HepG2 (cell line): ENCODE results near the gene ZNF71. TPM values are rescaled to one million over a fixed set of nuclear protein-coding genes. Genes with fewer than 3 reads are reported as not detected.

ENCODE experiments used
- ATAC-seq: fragments of 200-7000 bp; cut with Tn5 transposase; 3 replicates; pipeline ENCODE4 v1.9.1; 2020; ENCODE audit warnings: mild to moderate bottlenecking, moderate library complexity
- Bru-seq: library from RNA; stranded (reverse); fragments of 400-500 nt; gene quantifications from one replicate; lab custom pipeline; 2021; lab: Mats Ljungman, UMichigan
- BruChase-seq, 2 experiments: library from RNA; stranded (reverse); fragments of 400-500 nt; gene quantifications; one replicate each; lab custom pipeline; 2021; lab: Mats Ljungman, UMichigan
- BruUV-seq: library from RNA; stranded (reverse); fragments of 400-500 nt; replicated peaks from 2 replicates; lab custom pipeline; 2021; lab: Mats Ljungman, UMichigan
- CTCF ChIA-PET: fragments of 300-600 bp; formaldehyde crosslinking; extraction: SDS; loops from one replicate; lab custom pipeline; 2021; ENCODE audit warnings: low total read pairs, inconsistent platforms, low intra/inter-chr PET ratio; lab: Yijun Ruan, JAX
- POLR2A ChIA-PET: fragments of 350-600 bp; sonication (Branson Sonifier 250); formaldehyde crosslinking; loops from one replicate; lab custom pipeline; 2020; ENCODE audit warnings: antibody characterized with exemption, inconsistent platforms; lab: Yijun Ruan, JAX
- DNase-seq: peaks from one replicate; pipeline ENCODE4 v3.0.0-alpha.2; 2015; ENCODE audit warnings: low spot score
- FAIRE-seq: peaks from 3 replicates; lab custom pipeline; 2011; peaks lifted over from hg19 to GRCh38; lab: Jason Lieb, UNC
- H2AFZ ChIP-seq: one replicate; pipeline ENCODE4 v1.6.1; 2011; ENCODE audit warnings: low read length, inconsistent platforms
- H3K27ac ChIP-seq: fragments of 300-600 bp; 3 replicates; pipeline ENCODE4 v1.8.0; 2011; ENCODE audit warnings: mixed run types, mild to moderate bottlenecking, mixed read lengths, low read length, inconsistent platforms; ENCODE audit not compliant: insufficient read depth; ENCODE audit errors: extremely low read length
- H3K27me3 ChIP-seq, 2 experiments: fragments of 200-600 bp in 1 of 2; 2 replicates in 1 of 2; 3 replicates in 1 of 2; pipeline versions ENCODE4 v1.6.0 to v1.8.0; 2011; ENCODE audit warnings: low read length in 2 of 2, mild to moderate bottlenecking in 2 of 2, moderate library complexity in 2 of 2, inconsistent platforms in 1 of 2; ENCODE audit not compliant: insufficient read depth in 2 of 2, control insufficient read depth in 1 of 2
- H3K36me3 ChIP-seq, 2 experiments: fragments of 200-600 bp in 1 of 2; replicated peaks in 1 of 2; 2 replicates in 1 of 2; 3 replicates in 1 of 2; pipeline versions ENCODE4 v1.5.1 to v1.8.0; 2011; ENCODE audit warnings: low read length in 2 of 2, inconsistent platforms in 1 of 2; ENCODE audit not compliant: insufficient read depth in 2 of 2, control insufficient read depth in 1 of 2
- H3K4me1 ChIP-seq: 2 replicates; pipeline ENCODE4 v1.5.1; 2012; ENCODE audit warnings: low read length, inconsistent platforms; ENCODE audit not compliant: insufficient read depth
- H3K4me2 ChIP-seq: 2 replicates; pipeline ENCODE4 v1.6.0; 2011; ENCODE audit warnings: low read depth, low read length, inconsistent platforms
- H3K4me3 ChIP-seq, 3 experiments: fragments of 200-600 bp in 1 of 3; sonication (generic), shearing (Covaris generic) in 1 of 3; replicated peaks in 1 of 3; 2 replicates each; pipeline ENCODE4 v1.5.1; 2011 to 2016; ENCODE audit warnings: low read length in 3 of 3, inconsistent platforms in 2 of 3, low read depth in 2 of 3, mild to moderate bottlenecking in 2 of 3, control low read depth in 1 of 3, mixed read lengths in 1 of 3; ENCODE audit not compliant: insufficient read depth in 1 of 3
- H3K79me2 ChIP-seq: one replicate; pipeline ENCODE4 v1.6.1; 2011; ENCODE audit warnings: low read length, inconsistent platforms; ENCODE audit not compliant: insufficient read depth
- H3K9ac ChIP-seq: 2 replicates; pipeline ENCODE4 v1.6.0; 2011; ENCODE audit warnings: mild to moderate bottlenecking, low read depth, low read length, inconsistent platforms; ENCODE audit not compliant: insufficient read depth
- H3K9me3 ChIP-seq: 2 replicates; pipeline ENCODE4 v1.5.1; 2012; ENCODE audit warnings: mild to moderate bottlenecking, low read length
- H4K20me1 ChIP-seq: 2 replicates; pipeline ENCODE4 v1.6.0; 2011; ENCODE audit warnings: inconsistent platforms, mild to moderate bottlenecking, low read length, moderate library complexity; ENCODE audit not compliant: insufficient read depth
- ARNTL ChIP-seq: sonication (generic); formaldehyde crosslinking; IDR thresholded peaks from 2 replicates; pipeline ENCODE4 v1.4.0; 2020; ENCODE audit warnings: mild to moderate bottlenecking, missing genetic modification reagents
- BORCS8-MEF2B ChIP-seq: sonication (generic); formaldehyde crosslinking; IDR thresholded peaks from 2 replicates; pipeline ENCODE4 v1.8.0; 2022; ENCODE audit warnings: mild to moderate bottlenecking, missing genetic modification reagents
- NFAT5 ChIP-seq: sonication (generic); formaldehyde crosslinking; IDR thresholded peaks from 2 replicates; pipeline ENCODE4 v1.4.0; 2020; ENCODE audit warnings: missing genetic modification reagents
- SIX4 ChIP-seq: sonication (generic); formaldehyde crosslinking; IDR thresholded peaks from 2 replicates; pipeline ENCODE4 v1.4.0; 2020; ENCODE audit warnings: missing genetic modification reagents
- SMAD9 ChIP-seq: sonication (generic); formaldehyde crosslinking; IDR thresholded peaks from 2 replicates; pipeline ENCODE4 v1.5.1; 2020; ENCODE audit warnings: mild to moderate bottlenecking, missing genetic modification reagents
- THYN1 ChIP-seq: sonication (generic); formaldehyde crosslinking; IDR thresholded peaks from 2 replicates; pipeline ENCODE4 v1.8.1; 2023; ENCODE audit warnings: low read depth, mild to moderate bottlenecking, moderate library complexity, missing genetic modification reagents, borderline replicate concordance
- ZNF18 ChIP-seq: sonication (generic); formaldehyde crosslinking; IDR thresholded peaks from 2 replicates; pipeline ENCODE4 v1.8.0; 2022; ENCODE audit warnings: mild to moderate bottlenecking, missing genetic modification reagents; ENCODE audit not compliant: insufficient replicate concordance
- ZNF576 ChIP-seq: sonication (generic); formaldehyde crosslinking; IDR thresholded peaks from 2 replicates; pipeline ENCODE4 v1.4.0; 2020; ENCODE audit warnings: mild to moderate bottlenecking, missing genetic modification reagents
- ZSCAN12 ChIP-seq: sonication (generic); formaldehyde crosslinking; IDR thresholded peaks from 2 replicates; pipeline ENCODE4 v1.9.0; 2021; ENCODE audit warnings: mild to moderate bottlenecking, missing genetic modification reagents
- WGBS: methylation state at CpG from one replicate; pipeline ENCODE4 v1.1.6; 2017; ENCODE audit warnings: low lambda C conversion rate; 5-methylcytosine and 5-hydroxymethylcytosine counted together
- in situ Hi-C: cut with HindIII; loops from 2 replicates; pipeline ENCODE4 v1.10.0; 2017; ENCODE audit warnings: low pct_unique_long_range_greater_than_20kb; ENCODE audit not compliant: extremely low pct_ligation_motif_present
- intact Hi-C: fragments of 100-400 bp; cut with micrococcal nuclease; formaldehyde crosslinking; loops from one replicate; pipeline ENCODE4 v1.10.0; 2022; ENCODE audit not compliant: unreplicated experiment
- long read RNA-seq, 2 experiments: library from RNA in 1 of 2; library from polyadenylated mRNA in 1 of 2; stranded (forward) in 1 of 2; unstranded in 1 of 2; transcript quantifications; one replicate each; pipeline ENCODE4 v2.0.0, GENCODE V29; 2019 to 2022
- polyA minus RNA-seq, 3 experiments: library from RNA; depleted of rRNA, polyadenylated mRNA; stranded (reverse); fragments of >200 nt; gene quantifications; 2 replicates each; pipeline ENCODE4 v1.2.3, GENCODE V29; 2011; ENCODE audit warnings: low replicate concordance in 1 of 3
- polyA plus RNA-seq, 8 experiments: library from polyadenylated mRNA; depleted of rRNA in 3 of 8; stranded (reverse) in 7 of 8; unstranded in 1 of 8; fragments of >200 nt; fragmentation: Illumina TruSeq in 4 of 8; extraction: Trizol in 4 of 8; gene quantifications; 2 replicates each; pipeline versions ENCODE4 v1.2.1 to v1.2.3, GENCODE V29; 2011 to 2016; ENCODE audit warnings: low read depth in 4 of 8, missing spikeins in 1 of 8, mixed read lengths in 1 of 8; ENCODE audit not compliant: insufficient read depth in 1 of 8
- total RNA-seq, 5 experiments: library from RNA; depleted of rRNA; stranded (reverse); fragments of >200 nt; fragmentation: Illumina TruSeq; extraction: Trizol; gene quantifications; 2 replicates each; pipeline ENCODE4 v1.2.3, GENCODE V29; 2016; ENCODE audit warnings: low read depth in 1 of 5

Gene ZNF71
- total RNA-seq (2016; rRNA removed; fragmentation: Illumina TruSeq; extraction: Trizol) (4.4 and 5.8 TPM in 2 replicates), polyA plus RNA-seq (2011; rRNA removed) (2.2 and 3.2 TPM in 2 replicates), polyA minus RNA-seq (2011; rRNA and poly(A)+ RNA removed; ENCODE audit: low replicate concordance) (4.3 and 8.0 TPM in 2 replicates), Bru-seq, nascent RNA (percentile 58 among the genes with signal in this experiment), BruChase-seq, experiment 1, labeled RNA remaining after a 6-hour chase (percentile 48 among the genes with signal in this experiment), BruChase-seq, experiment 2, labeled RNA remaining after a 2-hour chase (percentile 53 among the genes with signal in this experiment)
- total RNA-seq (2016; cell fraction: cytosol; rRNA removed; fragmentation: Illumina TruSeq; extraction: Trizol; ENCODE audit: low read depth), result 2.2 and 3.3 TPM in 2 replicates
- total RNA-seq (2016; cell fraction: insoluble cytoplasmic fraction; rRNA removed; fragmentation: Illumina TruSeq; extraction: Trizol), result 4.4 and 4.6 TPM in 2 replicates
- 6.2 and 6.5 TPM in 2 replicates for total RNA-seq (2016; cell fraction: membrane; rRNA removed; fragmentation: Illumina TruSeq; extraction: Trizol)
- 3.7 and 4.3 TPM in 2 replicates for total RNA-seq (2016; cell fraction: nucleus; rRNA removed; fragmentation: Illumina TruSeq; extraction: Trizol)
- 2.3 and 2.8 TPM in 2 replicates for polyA plus RNA-seq (2011; cell fraction: cytosol; rRNA removed)
- 4.6 and 4.7 TPM in 2 replicates for polyA plus RNA-seq (2011; cell fraction: nucleus; rRNA removed)
- polyA plus RNA-seq (2012), result 1.5 and 2.0 TPM in 2 replicates
- 2.9 and 3.4 TPM in 2 replicates for polyA plus RNA-seq (2016; cell fraction: cytosol; fragmentation: Illumina TruSeq; extraction: Trizol; ENCODE audit: low read depth)
- 3.5 and 3.9 TPM in 2 replicates for polyA plus RNA-seq (2016; cell fraction: insoluble cytoplasmic fraction; fragmentation: Illumina TruSeq; extraction: Trizol; ENCODE audit: low read depth)
- polyA plus RNA-seq (2016; cell fraction: membrane; fragmentation: Illumina TruSeq; extraction: Trizol; ENCODE audit: low read depth), result 4.7 and 4.8 TPM in 2 replicates
- polyA plus RNA-seq (2016; cell fraction: nucleus; fragmentation: Illumina TruSeq; extraction: Trizol; ENCODE audit: insufficient read depth, low read depth), result 3.1 and 3.3 TPM in 2 replicates
- 1.8 and 2.3 TPM in 2 replicates for polyA minus RNA-seq (2011; cell fraction: cytosol; rRNA and poly(A)+ RNA removed)
- 8.1 and 9.6 TPM in 2 replicates for polyA minus RNA-seq (2011; cell fraction: nucleus; rRNA and poly(A)+ RNA removed)
- long read RNA-seq, experiment 1, full-length matches to known transcripts, result 9 of 14 reads
- long read RNA-seq, experiment 1, partial matches to known transcripts, result 3 of 14 reads
- long read RNA-seq, experiment 1, other reads (novel, unspliced or antisense), result 2 of 14 reads
- long read RNA-seq, experiment 2, full-length matches to known transcripts, result 7 of 18 reads
- long read RNA-seq, experiment 2, partial matches to known transcripts, result 7 of 18 reads
- long read RNA-seq, experiment 2, other reads (novel, unspliced or antisense), result 4 of 18 reads

- in situ Hi-C loops, result no loop called here
- CTCF ChIA-PET, result no interaction called here
- TF ChIP-seq NFAT5 (CRISPR knock-in tag) (no peak), SIX4 (no peak), ZNF576 (CRISPR knock-in tag) (no peak), SMAD9 (CRISPR knock-in tag) (0 out of 2 replicates have a peak, but pooled peaks have one; percentile 72), ARNTL (CRISPR knock-in tag) (peak; percentile 33; the same call in 1 of the 2 replicates), BORCS8-MEF2B (no peak; the same call in 1 of the 2 replicates), ZSCAN12 (CRISPR knock-in tag) (no peak), THYN1 (CRISPR knock-in tag) (no peak), ZNF18 (no peak)
These were observed at the start of gene ZNF71 for GRCh38 chr19:56594783-56595547. Gene ZNF71, plus strand, starts transcription at chr19:56595302. Its CDS starts 6,257 bp downstream, at chr19:56601559.

More at GRCh38 chr19:56594783-56595547, at the start of gene ZNF71:
- peaks cover 9% of the 10 kb centered on the region for H3K79me2 ChIP-seq
- no peaks in the 10 kb centered on the region for H4K20me1 ChIP-seq
- BruUV-seq, result no TSS peak
- peak within 1 kb of the TSS; percentile 78 for H2AFZ ChIP-seq
- H3K36me3 ChIP-seq, result no peaks in the 10 kb centered on the region
- H3K4me2 ChIP-seq, result peak within 1 kb of the TSS; percentile 97
- peak within 1 kb of the TSS; percentile 48 for H3K27ac ChIP-seq
- H3K4me3 ChIP-seq, result peak within 1 kb of the TSS; percentile 66 to 100 (median 100)
- H3K4me1 ChIP-seq, result peaks cover 17% of the 10 kb centered on the region
- POLR2A ChIA-PET, result interaction anchor here (1.0 kb wide), 1 partner anchor 1087 kb away, joined by 3 read pairs; the partner anchor contains the start of gene ZNF551
- DNase-seq (peak; percentile 58), ATAC-seq (peak; percentile 96), FAIRE-seq (no peak)
- H3K9ac ChIP-seq, result peak within 1 kb of the TSS; percentile 85
- no peaks in the 10 kb centered on the region; a peak in 1 of 5 replicates for H3K27me3 ChIP-seq
- WGBS, result 2% methylated on average over 36 of the region's 52 CpGs
- intact Hi-C loops, result no loop called here
- peaks cover 28% of the 10 kb centered on the region for H3K9me3 ChIP-seq
